WTC11 (cell line): ENCODE data around the gene CLSTN2. TPM values are rescaled to one million over a fixed set of nuclear protein-coding genes. Genes with fewer than 3 reads are reported as not detected.

Experiments used
- ATAC-seq: fragments of 200-7000 bp; cut with Tn5 transposase; 2 replicates; pipeline ENCODE4 v1.10.0; 2021; ENCODE audit warnings: mild to moderate bottlenecking, moderate library complexity
- CTCF ChIA-PET: fragments of 300-600 bp; sonication (Branson Sonifier 250); formaldehyde crosslinking; loops from one replicate; lab custom pipeline; 2021; ENCODE audit warnings: antibody characterized with exemption; lab: Charles Lee
- POLR2A ChIA-PET: fragments of 350-600 bp; sonication (Branson Sonifier 250); formaldehyde crosslinking; loops from one replicate; lab custom pipeline; 2021; ENCODE audit warnings: antibody characterized with exemption; lab: Charles Lee
- DNase-seq: peaks from one replicate; pipeline ENCODE4 v3.0.0; 2021; ENCODE audit warnings: low spot score
- H3K27ac Mint-ChIP-seq: 2 replicates; pipeline ENCODE4 v1.8.0; 2021; ENCODE audit warnings: mixed read lengths
- H3K27me3 Mint-ChIP-seq: 2 replicates; pipeline ENCODE4 v1.8.0; 2021; ENCODE audit warnings: low read depth, mild to moderate bottlenecking, moderate library complexity, mixed read lengths
- H3K36me3 Mint-ChIP-seq: 2 replicates; pipeline ENCODE4 v1.8.0; 2021; ENCODE audit warnings: mixed read lengths
- H3K4me1 Mint-ChIP-seq: 2 replicates; pipeline ENCODE4 v1.8.0; 2022; ENCODE audit warnings: mixed read lengths
- H3K4me3 Mint-ChIP-seq: 2 replicates; pipeline ENCODE4 v1.8.0; 2021; ENCODE audit warnings: mild to moderate bottlenecking, moderate library complexity, mixed read lengths
- H3K9me3 Mint-ChIP-seq: 2 replicates; pipeline ENCODE4 v1.8.0; 2021; ENCODE audit warnings: mixed read lengths
- ATF2 ChIP-seq: sonication (generic); formaldehyde crosslinking; IDR thresholded peaks from 2 replicates; pipeline ENCODE4 v1.8.1; 2022; ENCODE audit warnings: low read depth, missing genetic modification reagents, borderline replicate concordance
- CREB1 ChIP-seq: sonication (generic); formaldehyde crosslinking; IDR thresholded peaks from 2 replicates; pipeline ENCODE4 v1.8.0; 2023; ENCODE audit warnings: mild to moderate bottlenecking, missing genetic modification reagents
- CTCF ChIP-seq: fragments of 200-600 bp; IDR thresholded peaks from 2 replicates; pipeline ENCODE4 v1.8.0; 2022; ENCODE audit warnings: antibody characterized with exemption
- ETV6 ChIP-seq: sonication (generic); formaldehyde crosslinking; IDR thresholded peaks from 2 replicates; pipeline ENCODE4 v1.8.1; 2022; ENCODE audit warnings: mild to moderate bottlenecking, missing genetic modification reagents
- FOXP1 ChIP-seq: sonication (generic); formaldehyde crosslinking; IDR thresholded peaks from 2 replicates; pipeline ENCODE4 v1.8.0; 2022; ENCODE audit warnings: missing genetic modification reagents, mild to moderate bottlenecking, moderate library complexity, borderline replicate concordance
- GTF2I ChIP-seq: fragments of 250-450 bp; sonication (Bioruptor Pico); conservative IDR thresholded peaks from 2 replicates; pipeline ENCODE4 v1.4.0; 2021; ENCODE audit warnings: mild to moderate bottlenecking
- IRF2 ChIP-seq: sonication (generic); formaldehyde crosslinking; IDR thresholded peaks from 2 replicates; pipeline ENCODE4 v1.8.0; 2022; ENCODE audit warnings: low read depth, missing genetic modification reagents, borderline replicate concordance
- RORB ChIP-seq: fragments of 250-450 bp; sonication (Bioruptor Pico); IDR thresholded peaks from 2 replicates; pipeline ENCODE4 v1.9.0; 2021; ENCODE audit warnings: mild to moderate bottlenecking
- SMAD4 ChIP-seq: sonication (generic); formaldehyde crosslinking; IDR thresholded peaks from 2 replicates; pipeline ENCODE4 v1.8.0; 2022; ENCODE audit warnings: mild to moderate bottlenecking, missing genetic modification reagents
- TCF7 ChIP-seq: sonication (generic); formaldehyde crosslinking; IDR thresholded peaks from 2 replicates; pipeline ENCODE4 v1.8.0; 2022; ENCODE audit warnings: mild to moderate bottlenecking, low read depth, missing genetic modification reagents, moderate library complexity
- ZNF219 ChIP-seq: sonication (generic); formaldehyde crosslinking; IDR thresholded peaks from 2 replicates; pipeline ENCODE4 v1.8.0; 2023; ENCODE audit warnings: missing genetic modification reagents, mild to moderate bottlenecking, borderline replicate concordance
- total RNA-seq: library from RNA; stranded (reverse); gene quantifications from 3 replicates; pipeline ENCODE4 v1.2.3, GENCODE V29; 2021
- TF ChIP-seq, protein P1 (sequence below): fragments of 250-450 bp; sonication (Bioruptor Pico); conservative IDR thresholded peaks from 2 replicates; pipeline ENCODE4 v1.9.0; 2021; ENCODE audit warnings: mild to moderate bottlenecking
- TF ChIP-seq, protein P2 (sequence below): sonication (generic); formaldehyde crosslinking; IDR thresholded peaks from 2 replicates; pipeline ENCODE4 v1.8.1; 2023; ENCODE audit warnings: mild to moderate bottlenecking, moderate library complexity, missing genetic modification reagents
- TF ChIP-seq, protein P3 (sequence below): sonication (generic); formaldehyde crosslinking; IDR thresholded peaks from 2 replicates; pipeline ENCODE4 v1.8.1; 2023; ENCODE audit warnings: mild to moderate bottlenecking, missing genetic modification reagents

Gene CLSTN2
- total RNA-seq, 1 experiment from 2014 or later = 0.35 TPM

- TF ChIP-seq, protein P1, sequence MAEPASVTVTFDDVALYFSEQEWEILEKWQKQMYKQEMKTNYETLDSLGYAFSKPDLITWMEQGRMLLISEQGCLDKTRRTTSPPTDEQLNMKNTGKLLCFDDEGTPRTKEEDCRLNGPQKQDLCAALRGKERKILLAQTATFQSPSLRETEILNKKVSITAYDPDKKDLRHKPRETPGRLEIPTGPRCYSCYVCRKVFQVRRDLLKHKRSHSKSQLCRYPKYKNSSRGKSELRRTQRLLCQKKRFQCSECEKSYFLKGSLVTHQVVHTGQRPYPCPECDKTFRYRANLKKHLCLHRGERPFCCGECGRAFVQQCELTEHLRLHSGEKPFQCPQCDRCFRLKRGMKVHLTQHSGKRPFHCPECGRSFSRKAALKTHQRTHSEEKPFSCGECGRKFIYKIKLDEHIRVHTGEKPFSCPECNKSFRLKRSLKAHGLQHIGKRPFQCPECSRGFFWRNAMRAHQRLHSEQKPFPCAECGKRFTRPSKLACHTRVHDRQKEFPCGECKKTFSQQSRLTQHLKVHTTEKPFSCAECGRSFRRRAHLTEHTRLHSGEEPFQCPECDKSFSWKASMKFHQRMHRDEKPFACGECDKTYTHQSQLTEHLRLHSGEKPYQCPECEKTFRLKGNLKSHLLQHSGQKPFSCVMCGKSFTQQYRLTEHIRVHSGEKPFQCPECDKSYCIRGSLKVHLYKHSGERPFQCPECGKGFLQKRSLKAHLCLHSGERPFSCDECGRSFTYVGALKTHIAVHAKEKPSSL (CRISPR knock-in tag) = no peak
- TF ChIP-seq GTF2I (CRISPR knock-in tag) (no peak), ATF2 (no peak), IRF2 (CRISPR knock-in tag) (no peak), ETV6 (CRISPR knock-in tag) (no peak), FOXP1 (CRISPR knock-in tag) (no peak), TCF7 (no peak)
Observed at GRCh38 chr3:140207541-140207940, 272.6 kb downstream of the CLSTN2 start (continued).

DNA sequence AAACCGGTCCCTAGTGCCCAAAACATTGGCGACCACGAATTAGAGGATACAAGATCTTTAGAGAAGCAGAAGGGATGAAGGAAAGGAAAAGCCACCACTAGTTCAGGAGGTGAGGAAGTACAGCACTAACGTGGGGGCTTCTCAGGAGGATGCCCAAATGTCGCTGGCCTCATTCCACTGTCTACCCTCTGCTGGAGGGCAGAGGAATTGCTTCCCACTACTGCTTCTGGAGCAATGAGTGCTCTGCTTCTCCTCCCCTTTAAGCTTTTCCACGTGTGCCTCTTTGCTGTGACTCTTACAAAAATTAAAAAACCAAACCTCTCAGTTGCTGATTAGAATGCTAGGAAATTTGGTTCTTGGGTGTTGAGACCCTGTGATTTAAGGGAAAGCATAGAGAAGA, 281.3 kb downstream of the CLSTN2 start:
- DNase-seq (no peak), ATAC-seq (peak; percentile 48)
- CTCF ChIA-PET = interaction anchor here (0.8 to 3.9 kb wide), 4 partner anchors 10 to 369 kb away, joined by 3 to 21 read pairs (median 8); no protein-coding TSS in a partner anchor
- Mint-ChIP-seq H3K27ac (no peak overlapping the region), H3K27me3 (no peaks in the 10 kb centered on the region; the same call in 1 of the 2 replicates), H3K4me3 (no peak overlapping the region), H3K9me3 (peaks cover 24% of the 10 kb centered on the region), H3K4me1 (peaks cover 34% of the 10 kb centered on the region), H3K36me3 (peaks cover 18% of the 10 kb centered on the region)
- POLR2A ChIA-PET = no interaction called here
- TF ChIP-seq CTCF (0 out of 2 replicates have a peak, but pooled peaks have one; percentile 16), RORB (no peak)

GRCh38 chr3:140219291-140219690, 284.3 kb downstream of the CLSTN2 start:
- H3K27ac Mint-ChIP-seq = no peak overlapping the region

More at GRCh38 chr3:140219291-140219690, 284.3 kb downstream of the CLSTN2 start:
- peaks cover 24% of the 10 kb centered on the region for H3K9me3 Mint-ChIP-seq
- no peaks in the 10 kb centered on the region; the same call in 1 of the 2 replicates for H3K27me3 Mint-ChIP-seq
- ChIA-PET POLR2A (no interaction called here), CTCF (interaction anchor here (1.0 to 3.9 kb wide), 3 partner anchors 9 to 281 kb away, joined by 3 to 21 read pairs (median 3); no protein-coding TSS in a partner anchor)
- peaks cover 23% of the 10 kb centered on the region for H3K4me1 Mint-ChIP-seq
- DNase-seq (no peak), ATAC-seq (peak; percentile 38; the same call in 1 of the 2 replicates)
- H3K4me3 Mint-ChIP-seq = no peak overlapping the region
- H3K36me3 Mint-ChIP-seq = peaks cover 18% of the 10 kb centered on the region
- TF ChIP-seq, protein P2, sequence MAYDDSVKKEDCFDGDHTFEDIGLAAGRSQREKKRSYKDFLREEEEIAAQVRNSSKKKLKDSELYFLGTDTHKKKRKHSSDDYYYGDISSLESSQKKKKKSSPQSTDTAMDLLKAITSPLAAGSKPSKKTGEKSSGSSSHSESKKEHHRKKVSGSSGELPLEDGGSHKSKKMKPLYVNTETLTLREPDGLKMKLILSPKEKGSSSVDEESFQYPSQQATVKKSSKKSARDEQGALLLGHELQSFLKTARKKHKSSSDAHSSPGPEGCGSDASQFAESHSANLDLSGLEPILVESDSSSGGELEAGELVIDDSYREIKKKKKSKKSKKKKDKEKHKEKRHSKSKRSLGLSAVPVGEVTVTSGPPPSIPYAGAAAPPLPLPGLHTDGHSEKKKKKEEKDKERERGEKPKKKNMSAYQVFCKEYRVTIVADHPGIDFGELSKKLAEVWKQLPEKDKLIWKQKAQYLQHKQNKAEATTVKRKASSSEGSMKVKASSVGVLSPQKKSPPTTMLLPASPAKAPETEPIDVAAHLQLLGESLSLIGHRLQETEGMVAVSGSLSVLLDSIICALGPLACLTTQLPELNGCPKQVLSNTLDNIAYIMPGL (CRISPR knock-in tag) = no peak
- TF ChIP-seq CREB1 (CRISPR knock-in tag) (no peak), SMAD4 (CRISPR knock-in tag) (no peak), ZNF219 (no peak), CTCF (no peak)
- TF ChIP-seq, protein P3, sequence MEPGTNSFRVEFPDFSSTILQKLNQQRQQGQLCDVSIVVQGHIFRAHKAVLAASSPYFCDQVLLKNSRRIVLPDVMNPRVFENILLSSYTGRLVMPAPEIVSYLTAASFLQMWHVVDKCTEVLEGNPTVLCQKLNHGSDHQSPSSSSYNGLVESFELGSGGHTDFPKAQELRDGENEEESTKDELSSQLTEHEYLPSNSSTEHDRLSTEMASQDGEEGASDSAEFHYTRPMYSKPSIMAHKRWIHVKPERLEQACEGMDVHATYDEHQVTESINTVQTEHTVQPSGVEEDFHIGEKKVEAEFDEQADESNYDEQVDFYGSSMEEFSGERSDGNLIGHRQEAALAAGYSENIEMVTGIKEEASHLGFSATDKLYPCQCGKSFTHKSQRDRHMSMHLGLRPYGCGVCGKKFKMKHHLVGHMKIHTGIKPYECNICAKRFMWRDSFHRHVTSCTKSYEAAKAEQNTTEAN (CRISPR knock-in tag) = no peak
- TF ChIP-seq, all 79 proteins: peak for 0
